OCI-LY1 (cell line): ENCODE results near the gene MYO3B.

Experiments
- CTCF ChIP-seq: fragments of 200-600 bp; sonication (generic), shearing (Covaris generic); IDR thresholded peaks from 2 replicates; pipeline ENCODE4 v1.5.1; 2017; ENCODE audit warnings: mild to moderate bottlenecking, antibody characterized with exemption, low read length, moderate library complexity, mixed read lengths
- EZH2 ChIP-seq: fragments of 200-600 bp; sonication (generic), shearing (Covaris generic); IDR thresholded peaks from 2 replicates; pipeline ENCODE4 v1.8.0; 2017; ENCODE audit warnings: borderline replicate concordance, mixed run types, mild to moderate bottlenecking, antibody characterized with exemption, low read length, moderate library complexity, mixed read lengths

GRCh38 chr2:170201275-170201674 lies 23.3 kb downstream of the MYO3B start:
- no peak for TF ChIP-seq CTCF
- no peak for TF ChIP-seq EZH2
